HG03469 (cell line): ENCODE measurements around the gene RGS13.
A peak's percentile ranks its signal among the peaks of the same experiment; 100 is the strongest.
"Not testable (repeated sequence)": the region's sequence is repeated elsewhere in the genome, so short reads cannot be mapped to it uniquely, and the experiment has no call there.

Experiments
- ATAC-seq: cut with Tn5 transposase; IDR thresholded peaks from one replicate; pipeline ENCODE4 v1.9.1; 2021; ENCODE audit warnings: mild to moderate bottlenecking, moderate library complexity, moderate number of reproducible peaks; ENCODE audit not compliant: unreplicated experiment

RGS13 gene

GRCh38 chr1:192675716-192676115 lies 39.8 kb downstream of the RGS13 start:
- no peak for ATAC-seq

- no peak for ATAC-seq
Observed at GRCh38 chr1:192678099-192678498, 42.2 kb downstream of the RGS13 start.

- no peak for ATAC-seq
Observed at GRCh38 chr1:192682335-192682734, 46.4 kb downstream of the RGS13 start.

GRCh38 chr1:192683081-192683480 lies 47.1 kb downstream of the RGS13 start:
- not testable (repeated sequence) for ATAC-seq

GRCh38 chr1:192689459-192689858 lies 53.5 kb downstream of the RGS13 start:
- ATAC-seq: no peak

- ATAC-seq: no peak
Observed at GRCh38 chr1:192691041-192691440, 55.1 kb downstream of the RGS13 start.

GRCh38 chr1:192696082-192696481 lies 60.1 kb downstream of the RGS13 start:
- ATAC-seq: no peak

- ATAC-seq: no peak
Observed at GRCh38 chr1:192697771-192698170, 61.8 kb downstream of the RGS13 start.

GRCh38 chr1:192698731-192699130 lies 62.8 kb downstream of the RGS13 start:
- no peak for ATAC-seq

GRCh38 chr1:192700834-192701271 lies 64.9 kb downstream of the RGS13 start:
- no peak for ATAC-seq

- ATAC-seq: no peak
Observed at GRCh38 chr1:192702212-192702902, 66.4 kb downstream of the RGS13 start.

- peak; percentile 63 for ATAC-seq
Observed at GRCh38 chr1:192703283-192704206, 67.6 kb downstream of the RGS13 start.

GRCh38 chr1:192705510-192705909 lies 69.6 kb downstream of the RGS13 start:
- ATAC-seq: no peak

- ATAC-seq: no peak
Observed at GRCh38 chr1:192706936-192707335, 71.0 kb downstream of the RGS13 start.

- ATAC-seq: no peak
Observed at GRCh38 chr1:192707978-192708547, 72.1 kb downstream of the RGS13 start.

- no peak for ATAC-seq
Observed at GRCh38 chr1:192709544-192709943, 73.6 kb downstream of the RGS13 start.
